GM20431 (cell line): ENCODE data around the gene SMIM41.
"Not testable (repeated sequence)": the region's sequence is repeated elsewhere in the genome, so short reads cannot be mapped to it uniquely, and the experiment has no call there.

Experiments used
- in situ Hi-C: fragments of 300-500 bp; cut with MseI, MboI; formaldehyde crosslinking; loops from one replicate; pipeline ENCODE4 v1.15.0; 2020; ENCODE audit warnings: low sequenced_read_pairs; ENCODE audit not compliant: unreplicated experiment

Gene SMIM41

GRCh38 chr12:52082669-52082987 lies 3.1 kb downstream of the SMIM41 start:
- in situ Hi-C loops = loop anchor here (10.0 kb wide), 1 partner anchor 48 kb away; no protein-coding TSS in a partner anchor

- in situ Hi-C loops = loop anchor here (10.0 kb wide), 1 partner anchor 48 kb away; no protein-coding TSS in a partner anchor
Measured at GRCh38 chr12:52082988-52083637, 3.6 kb downstream of the SMIM41 start.

- in situ Hi-C loops = loop anchor here (10.0 kb wide), 1 partner anchor 49 kb away; no protein-coding TSS in a partner anchor
Measured at GRCh38 chr12:52083638-52083996, 4.1 kb downstream of the SMIM41 start.

DNA sequence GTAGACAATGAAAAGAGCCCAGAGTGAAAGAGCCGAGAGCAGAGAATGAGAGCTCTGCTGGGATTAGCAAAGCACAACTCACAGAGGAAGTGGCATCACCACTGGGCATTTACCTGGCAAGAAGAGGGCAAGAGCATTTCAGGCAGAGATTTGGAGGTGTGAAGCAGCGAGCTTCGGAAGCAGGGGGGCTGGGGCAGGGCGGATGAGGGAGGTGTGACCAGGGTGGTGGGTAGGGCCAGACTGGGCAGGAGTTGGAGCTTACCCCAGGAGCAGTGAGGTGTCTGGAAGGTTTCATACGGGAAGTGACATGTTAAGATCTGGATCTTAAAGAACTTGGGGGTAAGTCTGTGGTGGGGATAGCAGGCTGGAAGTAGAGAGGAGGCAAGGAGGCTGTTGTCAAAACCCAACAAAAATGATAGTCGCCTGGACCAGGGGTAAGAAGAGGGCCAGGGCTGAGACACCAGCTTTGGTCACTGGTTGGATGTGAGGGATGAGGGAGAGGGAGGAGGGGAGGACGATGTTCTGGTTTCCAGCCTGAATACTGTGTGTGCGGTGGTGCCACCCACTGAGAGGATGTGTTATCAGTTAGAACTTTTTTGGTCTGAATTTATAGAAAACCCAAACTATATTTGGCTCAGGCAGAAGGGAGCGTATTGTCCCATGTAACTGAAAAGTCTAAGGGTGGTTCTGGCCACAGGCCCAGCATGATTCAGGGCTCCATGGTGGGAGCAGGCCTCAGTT lies 5.2 kb downstream of the SMIM41 start:
- in situ Hi-C loops = loop anchor here (10.0 kb wide), 1 partner anchor 50 kb away; no protein-coding TSS in a partner anchor

- in situ Hi-C loops = loop anchor here (10.0 kb wide), 1 partner anchor 51 kb away; no protein-coding TSS in a partner anchor
Measured at GRCh38 chr12:52085682-52086180, 6.2 kb downstream of the SMIM41 start.

- in situ Hi-C loops = loop anchor here (10.0 kb wide), 1 partner anchor 52 kb away; no protein-coding TSS in a partner anchor
Measured at GRCh38 chr12:52086366-52086765, 6.9 kb downstream of the SMIM41 start.

DNA sequence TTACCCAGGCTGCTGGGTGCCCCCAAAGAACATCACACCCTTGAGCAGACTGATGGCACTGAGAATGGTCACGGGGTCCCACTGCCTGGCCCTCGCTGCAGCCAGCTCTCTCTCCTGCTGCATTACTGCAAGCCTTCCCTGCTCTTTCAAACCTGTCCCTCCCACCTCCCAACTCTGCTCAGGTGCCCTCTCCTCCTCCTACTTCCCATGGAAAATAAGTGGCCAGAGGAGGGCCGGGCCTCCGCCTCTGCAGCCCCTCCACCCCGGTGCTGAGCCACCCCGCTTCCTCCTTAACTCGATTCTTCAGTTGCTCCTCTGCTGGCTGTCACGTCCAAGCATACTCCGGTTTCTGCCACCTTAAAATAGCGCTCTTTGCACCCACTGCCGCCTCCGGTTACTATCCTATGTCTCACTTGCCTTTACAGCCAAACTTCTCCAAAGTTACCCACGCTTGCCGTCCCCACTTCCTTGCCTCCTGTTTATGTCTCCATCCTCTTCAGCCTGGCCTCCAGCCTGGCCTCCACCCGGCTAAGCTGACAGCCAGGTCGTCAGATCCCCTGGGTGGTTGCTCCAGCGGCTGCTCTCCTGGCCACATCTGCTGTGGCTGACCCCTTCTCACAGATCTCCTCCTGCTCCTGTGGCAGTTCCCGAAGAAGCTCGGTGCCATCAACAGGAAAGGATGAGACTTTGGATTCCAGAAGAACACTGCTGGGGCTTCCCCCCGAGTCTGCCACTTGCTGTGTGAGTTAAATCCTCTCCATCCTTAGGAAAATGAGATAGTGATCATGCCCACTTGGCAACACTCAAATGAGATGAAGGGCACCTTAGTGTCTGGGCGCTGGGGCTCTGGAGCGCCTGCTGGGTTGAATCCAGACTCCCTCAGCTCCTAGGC lies 7.7 kb downstream of the SMIM41 start:
- in situ Hi-C loops = loop anchor here (10.0 kb wide), 1 partner anchor 52 kb away; no protein-coding TSS in a partner anchor

DNA sequence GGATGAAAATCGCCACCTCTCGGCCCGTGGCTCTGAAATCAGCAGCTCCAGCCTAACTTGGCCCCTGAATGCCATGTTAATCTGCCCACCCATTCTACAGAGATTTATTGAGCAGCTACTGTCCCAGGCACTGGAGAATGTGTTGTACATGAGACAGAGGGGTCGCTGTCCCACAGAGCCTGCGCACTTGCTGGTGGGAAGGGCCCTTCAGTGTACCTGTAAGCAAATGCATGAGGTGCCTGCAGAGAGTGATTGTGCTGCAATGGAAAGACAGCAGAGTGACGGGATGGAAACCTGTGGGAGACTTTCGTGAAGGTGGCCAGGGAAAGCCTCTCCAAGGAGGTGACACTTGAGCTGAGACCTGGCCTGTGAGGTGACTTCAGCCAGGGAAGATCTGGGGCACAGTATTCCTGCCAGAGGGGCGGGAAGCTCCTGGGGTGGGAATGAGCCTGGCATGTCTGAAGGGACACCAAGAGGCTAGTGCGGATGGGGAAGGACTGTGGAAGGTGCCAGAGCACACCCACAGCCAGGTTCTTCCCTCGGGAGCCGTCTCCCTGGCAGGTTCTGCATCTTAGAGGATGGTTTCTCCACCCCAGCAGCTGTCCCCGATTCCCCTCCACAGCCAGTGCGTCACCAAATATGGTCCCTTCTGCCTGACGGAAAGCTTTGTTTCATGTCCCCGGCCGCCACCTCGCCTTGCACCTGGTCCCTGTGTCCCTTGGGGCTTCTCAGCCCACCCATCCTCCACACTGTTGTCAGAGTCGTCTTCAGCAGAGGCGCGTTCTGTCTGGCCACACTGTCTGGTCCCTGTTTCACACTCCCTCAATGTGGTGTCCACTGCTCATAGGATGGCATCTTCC lies 8.7 kb downstream of the SMIM41 start:
- in situ Hi-C loops = loop anchor here (10.0 kb wide), 1 partner anchor 53 kb away; no protein-coding TSS in a partner anchor

DNA sequence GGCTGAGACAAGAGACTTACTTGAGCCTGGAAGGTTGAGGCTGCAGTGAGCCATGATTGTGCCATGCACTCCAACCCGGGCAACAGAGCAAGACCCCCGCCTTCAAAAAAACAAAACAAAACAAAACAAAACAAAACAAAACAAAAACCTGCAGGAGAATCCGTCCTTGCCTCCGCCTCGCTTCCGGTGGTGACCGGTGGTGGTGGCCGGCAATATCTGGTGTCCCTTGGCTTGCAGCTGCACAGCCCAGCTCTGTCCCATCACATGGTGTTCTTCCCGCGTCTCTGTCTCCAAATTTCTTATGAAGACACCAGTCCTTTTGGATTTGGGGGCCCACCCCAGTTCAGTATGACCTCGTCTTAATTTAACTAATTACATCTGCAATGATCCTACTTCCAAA lies 10.0 kb downstream of the SMIM41 start:
- in situ Hi-C loops = loop anchor here (10.0 kb wide), 1 partner anchor 55 kb away; no protein-coding TSS in a partner anchor

DNA sequence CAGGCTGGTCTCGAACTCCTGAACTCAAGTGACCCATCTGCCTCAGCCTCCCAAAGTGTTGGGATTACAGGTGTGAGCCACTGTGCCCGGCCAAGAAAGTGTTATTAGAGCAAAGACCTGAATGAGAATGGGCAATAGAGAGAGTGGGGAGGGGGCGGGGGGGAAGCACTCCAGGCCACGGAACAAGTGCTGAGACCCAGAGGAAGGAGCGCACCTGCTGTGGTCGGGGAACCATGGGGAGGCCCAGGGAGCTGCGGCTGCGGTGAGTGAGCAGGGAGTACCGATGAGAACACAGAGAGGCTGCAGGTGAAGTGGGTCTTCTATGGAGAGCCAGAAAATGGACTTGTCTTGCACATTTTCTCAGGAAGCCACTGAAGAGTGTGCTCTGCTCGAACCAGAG lies 10.8 kb downstream of the SMIM41 start:
- in situ Hi-C loops = no loop called here

GRCh38 chr12:52091061-52091460 lies 11.6 kb downstream of the SMIM41 start:
- in situ Hi-C loops = no loop called here

DNA sequence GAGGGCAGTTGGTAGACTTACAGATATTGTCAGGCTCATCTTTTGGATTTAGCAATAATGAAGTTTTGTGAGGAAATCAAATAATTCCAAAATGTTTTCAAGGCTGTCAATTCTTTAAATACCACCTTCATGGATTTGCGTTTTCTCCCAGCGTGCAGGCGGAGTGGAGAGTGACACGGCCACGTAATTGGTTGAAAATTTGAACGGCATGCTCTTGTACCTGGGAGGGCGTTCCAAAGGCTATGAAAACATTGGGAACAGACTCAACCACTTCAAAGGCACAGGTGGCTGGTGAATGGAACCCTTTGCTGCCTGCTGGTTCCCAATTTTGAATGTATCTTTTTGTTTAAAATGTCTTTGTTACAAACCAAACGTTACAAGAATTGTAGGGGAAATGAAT lies 12.4 kb downstream of the SMIM41 start:
- in situ Hi-C loops = no loop called here

DNA sequence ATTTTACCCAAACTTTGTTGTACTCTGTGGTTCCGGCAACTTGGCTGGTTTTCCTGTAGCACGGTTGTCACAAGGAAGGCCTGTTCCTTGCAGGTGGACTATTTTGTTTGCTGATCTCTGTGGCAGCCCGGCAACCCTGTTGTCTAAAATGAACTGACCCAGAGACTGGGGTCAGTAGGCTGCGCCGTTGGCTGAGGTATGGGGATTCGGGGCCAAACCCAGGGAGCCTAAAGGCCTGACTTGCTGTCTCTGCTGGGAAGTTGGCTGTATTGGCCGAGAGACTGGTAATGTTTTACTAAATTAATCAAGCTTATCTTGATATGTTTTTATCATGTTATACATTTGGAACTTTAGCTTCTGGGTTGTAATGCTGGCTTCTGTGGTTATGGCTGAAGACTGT lies 13.8 kb downstream of the SMIM41 start:
- in situ Hi-C loops = no loop called here

GRCh38 chr12:52096332-52097044 lies 17.0 kb downstream of the SMIM41 start:
- in situ Hi-C loops = no loop called here

- in situ Hi-C loops = no loop called here
Measured at GRCh38 chr12:52097045-52097666, 17.7 kb downstream of the SMIM41 start.

DNA sequence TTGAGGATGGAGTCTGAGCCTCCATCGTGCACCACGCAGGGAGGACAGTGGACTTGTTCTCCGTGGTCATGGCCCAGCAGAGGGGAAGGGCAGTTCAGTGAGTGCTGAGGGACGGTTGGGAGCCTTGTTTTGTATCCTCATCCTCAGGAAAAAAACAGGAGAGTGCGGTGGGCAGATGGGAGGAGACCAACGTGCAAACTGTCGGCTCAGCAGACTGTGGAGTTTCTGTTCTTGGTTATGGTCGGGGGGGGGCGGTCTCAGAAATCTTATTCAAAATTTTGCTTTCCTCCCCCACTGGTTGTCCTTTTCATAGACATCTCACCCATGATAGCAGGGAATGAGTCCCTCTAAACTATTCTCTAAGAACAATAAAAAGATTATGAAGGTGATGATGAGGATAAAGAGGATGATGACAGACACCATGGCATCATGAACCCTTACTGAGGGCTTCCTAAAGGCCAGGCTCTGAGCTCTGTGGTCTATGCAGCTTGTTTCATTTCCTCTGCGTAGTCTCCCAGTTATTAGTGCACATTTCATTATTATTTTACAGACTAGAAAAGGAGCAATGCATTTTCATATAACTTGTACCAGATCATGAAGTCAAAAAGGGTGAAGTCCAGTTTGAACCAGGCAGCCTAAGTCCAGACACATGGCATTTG lies 25.1 kb downstream of the SMIM41 start:
- in situ Hi-C loops = not testable (repeated sequence)

DNA sequence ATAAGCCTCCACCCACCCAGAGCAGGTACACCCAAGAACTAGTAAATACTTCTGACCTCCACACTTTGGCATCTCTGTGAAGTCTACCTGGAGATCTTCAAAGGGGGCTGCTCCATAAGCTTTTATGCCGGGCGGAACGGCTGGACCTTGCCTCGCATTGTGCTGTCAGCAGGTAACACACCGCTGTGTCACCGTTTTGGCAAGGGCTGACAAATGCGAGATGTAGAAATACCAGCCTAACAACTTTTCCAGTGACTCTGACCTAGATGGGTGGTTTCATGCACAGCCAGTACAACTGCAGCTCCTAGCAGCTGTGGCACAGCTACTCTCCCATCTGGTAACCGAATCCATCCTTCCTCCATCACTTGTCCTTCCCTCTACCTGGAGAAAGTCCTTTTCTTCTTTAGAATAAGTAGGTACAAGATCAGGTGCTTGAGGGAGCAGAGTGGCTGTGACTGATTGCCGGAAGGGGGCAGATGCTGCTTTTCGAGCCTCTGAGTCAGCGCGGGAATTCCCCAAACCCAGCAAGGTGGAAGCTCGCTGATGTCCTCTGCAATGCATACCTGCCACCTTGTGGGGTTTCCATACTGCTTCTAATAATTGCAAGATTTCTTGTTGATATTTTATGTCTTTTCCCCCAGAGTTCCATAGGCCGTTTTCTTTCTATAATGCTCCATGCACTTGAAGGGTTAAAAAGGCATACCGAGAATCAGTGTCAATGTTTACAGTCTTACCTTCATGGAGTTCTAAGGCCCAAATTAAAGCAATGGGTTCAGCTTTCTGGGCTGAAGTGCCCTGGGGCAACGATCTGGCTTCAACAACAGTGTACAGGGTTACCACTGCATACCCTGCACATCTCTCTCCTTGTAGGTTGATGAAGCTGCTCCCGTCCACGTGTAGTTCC lies 37.0 kb downstream of the SMIM41 start:
- in situ Hi-C loops = not testable (repeated sequence)
